Nephron progenitor cell (in vitro differentiated cells): ENCODE measurements around the gene RGS5.

Experiments used
- DNase-seq: peaks from one replicate; pipeline ENCODE4 v3.0.0; 2021
- H3K27ac Mint-ChIP-seq: 2 replicates; pipeline ENCODE4 v1.8.0; 2021; ENCODE audit warnings: mild to moderate bottlenecking, moderate library complexity, mixed read lengths
- H3K27me3 Mint-ChIP-seq: 2 replicates; pipeline ENCODE4 v1.8.0; 2021; ENCODE audit warnings: mild to moderate bottlenecking, low read depth, mixed read lengths; ENCODE audit not compliant: poor library complexity
- H3K36me3 Mint-ChIP-seq: 2 replicates; pipeline ENCODE4 v1.8.0; 2021; ENCODE audit warnings: low read depth, mixed read lengths
- H3K4me1 Mint-ChIP-seq: 2 replicates; pipeline ENCODE4 v1.8.0; 2021; ENCODE audit warnings: mixed read lengths
- H3K4me3 Mint-ChIP-seq: 2 replicates; pipeline ENCODE4 v1.8.0; 2021; ENCODE audit warnings: mild to moderate bottlenecking, moderate library complexity, mixed read lengths
- H3K9me3 Mint-ChIP-seq: 2 replicates; pipeline ENCODE4 v1.8.0; 2021; ENCODE audit warnings: mild to moderate bottlenecking, moderate library complexity, mixed read lengths
- TF ChIP-seq, protein P1 (sequence below): fragments of 200-600 bp; sonication (generic); IDR thresholded peaks from 2 replicates; pipeline ENCODE4 v1.5.0; 2021; ENCODE audit warnings: antibody characterized with exemption

The RGS5 gene

DNA sequence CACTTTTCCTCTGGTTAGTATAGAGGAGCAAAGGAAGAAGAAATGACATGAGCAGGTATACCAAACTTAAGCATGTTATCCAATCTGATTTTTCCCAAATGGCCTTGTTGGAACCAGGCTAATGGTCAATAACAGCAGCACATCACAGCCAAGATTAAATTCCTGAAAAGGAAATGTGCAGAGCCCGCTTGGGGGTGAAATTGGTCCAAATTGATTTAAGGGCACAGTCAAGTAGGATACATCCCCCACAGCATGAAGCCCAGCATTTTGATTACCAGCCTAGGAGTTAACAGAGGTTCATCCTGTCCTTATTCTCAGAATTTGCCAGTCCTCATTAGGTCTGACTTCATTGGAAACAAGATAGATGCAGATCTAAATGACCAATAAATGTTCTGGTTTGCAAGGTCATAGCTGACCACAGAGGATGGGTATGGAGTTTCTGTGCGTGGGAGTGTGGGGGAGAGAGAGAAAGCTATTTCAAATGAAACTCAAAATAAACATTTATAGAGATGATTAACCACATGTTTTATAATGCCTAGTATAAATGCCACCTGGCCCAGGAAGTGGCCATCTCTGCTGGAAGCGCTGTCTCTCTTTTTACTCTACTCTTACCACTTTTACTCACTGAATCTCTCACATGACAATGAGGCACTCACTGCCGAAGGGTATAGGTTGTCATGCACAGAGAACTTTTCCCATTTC lies 38.7 kb downstream of the RGS5 start:
- H3K9me3 Mint-ChIP-seq = peaks cover 2% of the 10 kb centered on the region

DNA sequence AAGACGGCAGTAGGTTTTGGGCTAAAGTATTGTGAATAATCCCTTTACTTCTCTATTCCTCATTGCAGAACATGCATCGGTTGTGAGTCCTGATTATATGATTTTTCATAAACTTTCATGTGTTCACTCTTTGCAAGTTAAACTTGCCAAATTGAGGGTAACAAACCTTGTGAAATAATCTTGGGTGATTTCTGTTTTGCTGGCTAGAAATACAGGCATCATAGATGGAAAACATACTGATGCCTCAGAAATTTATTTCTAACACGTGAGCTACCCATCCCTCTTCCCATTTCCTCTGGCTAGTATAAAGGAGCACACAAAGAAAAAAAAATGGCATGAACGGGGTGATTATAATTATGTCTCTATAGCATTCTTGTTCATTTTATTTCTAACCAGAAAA lies 39.6 kb downstream of the RGS5 start:
- peaks cover 20% of the 10 kb centered on the region for H3K4me1 Mint-ChIP-seq
- DNase-seq = no peak
- TF ChIP-seq, protein P1, sequence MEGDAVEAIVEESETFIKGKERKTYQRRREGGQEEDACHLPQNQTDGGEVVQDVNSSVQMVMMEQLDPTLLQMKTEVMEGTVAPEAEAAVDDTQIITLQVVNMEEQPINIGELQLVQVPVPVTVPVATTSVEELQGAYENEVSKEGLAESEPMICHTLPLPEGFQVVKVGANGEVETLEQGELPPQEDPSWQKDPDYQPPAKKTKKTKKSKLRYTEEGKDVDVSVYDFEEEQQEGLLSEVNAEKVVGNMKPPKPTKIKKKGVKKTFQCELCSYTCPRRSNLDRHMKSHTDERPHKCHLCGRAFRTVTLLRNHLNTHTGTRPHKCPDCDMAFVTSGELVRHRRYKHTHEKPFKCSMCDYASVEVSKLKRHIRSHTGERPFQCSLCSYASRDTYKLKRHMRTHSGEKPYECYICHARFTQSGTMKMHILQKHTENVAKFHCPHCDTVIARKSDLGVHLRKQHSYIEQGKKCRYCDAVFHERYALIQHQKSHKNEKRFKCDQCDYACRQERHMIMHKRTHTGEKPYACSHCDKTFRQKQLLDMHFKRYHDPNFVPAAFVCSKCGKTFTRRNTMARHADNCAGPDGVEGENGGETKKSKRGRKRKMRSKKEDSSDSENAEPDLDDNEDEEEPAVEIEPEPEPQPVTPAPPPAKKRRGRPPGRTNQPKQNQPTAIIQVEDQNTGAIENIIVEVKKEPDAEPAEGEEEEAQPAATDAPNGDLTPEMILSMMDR = no peak
- peaks cover 9% of the 10 kb centered on the region for H3K9me3 Mint-ChIP-seq
- peaks cover 5% of the 10 kb centered on the region for H3K36me3 Mint-ChIP-seq
- H3K27me3 Mint-ChIP-seq = peaks cover 3% of the 10 kb centered on the region
- no peak overlapping the region for H3K4me3 Mint-ChIP-seq
- no peak overlapping the region for H3K27ac Mint-ChIP-seq

More for the DNA sequence above, 38.7 kb downstream of the RGS5 start:
- Mint-ChIP-seq H3K4me1 (peaks cover 20% of the 10 kb centered on the region), H3K27ac (no peak overlapping the region), H3K4me3 (no peak overlapping the region), H3K27me3 (peaks cover 3% of the 10 kb centered on the region), H3K36me3 (no peaks in the 10 kb centered on the region)
- no peak for DNase-seq
- TF ChIP-seq, protein P1 = no peak

DNA sequence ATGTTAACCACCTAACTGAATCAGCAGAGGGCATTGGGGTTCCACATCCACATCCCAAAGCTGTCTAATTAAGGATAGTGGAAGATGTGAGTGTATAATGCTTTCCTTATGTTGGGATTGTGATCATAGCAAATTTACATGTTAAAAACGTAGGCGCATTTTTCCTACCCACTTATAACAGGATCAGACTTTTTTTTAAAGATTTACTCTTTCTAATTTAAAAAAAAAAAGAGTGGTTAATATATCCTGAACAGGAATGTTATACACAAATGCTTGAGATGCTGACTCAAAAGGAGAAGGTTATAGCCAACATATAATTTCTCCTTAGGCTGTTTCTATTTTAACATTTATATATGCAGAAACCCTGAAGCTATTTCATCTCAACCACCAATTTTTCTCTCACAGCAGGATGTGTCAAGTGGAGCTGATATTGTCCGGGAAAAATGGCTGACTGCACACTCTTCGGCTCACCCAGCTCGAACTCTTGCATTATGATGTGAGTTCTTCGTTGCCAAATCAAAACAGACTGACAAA lies 40.3 kb downstream of the RGS5 start:
- H3K9me3 Mint-ChIP-seq = peaks cover 16% of the 10 kb centered on the region
- TF ChIP-seq, protein P1 = no peak
- H3K36me3 Mint-ChIP-seq = peaks cover 10% of the 10 kb centered on the region
- no peak overlapping the region for H3K4me3 Mint-ChIP-seq
- H3K27me3 Mint-ChIP-seq = peaks cover 3% of the 10 kb centered on the region
- peaks cover 20% of the 10 kb centered on the region for H3K4me1 Mint-ChIP-seq
- no peak for DNase-seq
- no peak overlapping the region for H3K27ac Mint-ChIP-seq

DNA sequence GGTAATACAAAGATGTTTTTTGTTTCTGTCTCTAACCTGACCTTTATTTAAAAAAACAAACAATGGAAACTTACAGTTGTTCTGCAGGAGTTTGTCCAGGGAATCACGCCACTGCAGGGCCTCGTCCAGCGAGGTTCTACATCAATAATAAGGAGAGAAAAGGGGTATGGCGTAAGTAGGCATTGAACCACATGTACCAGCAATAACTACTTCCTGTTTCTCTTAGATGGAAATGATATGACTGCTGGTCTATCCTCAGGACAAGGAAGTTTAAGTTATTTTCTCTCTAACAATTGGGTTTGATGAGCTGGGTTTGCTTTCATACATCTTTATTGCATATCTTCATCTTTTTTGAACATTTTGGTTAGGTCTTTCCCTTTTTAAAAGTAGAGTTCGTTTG lies 40.9 kb downstream of the RGS5 start:
- H3K27me3 Mint-ChIP-seq = peaks cover 3% of the 10 kb centered on the region
- H3K27ac Mint-ChIP-seq = no peak overlapping the region
- TF ChIP-seq, protein P1 = no peak
- H3K9me3 Mint-ChIP-seq = peaks cover 18% of the 10 kb centered on the region
- H3K36me3 Mint-ChIP-seq = peaks cover 10% of the 10 kb centered on the region
- peaks cover 20% of the 10 kb centered on the region for H3K4me1 Mint-ChIP-seq
- H3K4me3 Mint-ChIP-seq = no peak overlapping the region
- no peak for DNase-seq

DNA sequence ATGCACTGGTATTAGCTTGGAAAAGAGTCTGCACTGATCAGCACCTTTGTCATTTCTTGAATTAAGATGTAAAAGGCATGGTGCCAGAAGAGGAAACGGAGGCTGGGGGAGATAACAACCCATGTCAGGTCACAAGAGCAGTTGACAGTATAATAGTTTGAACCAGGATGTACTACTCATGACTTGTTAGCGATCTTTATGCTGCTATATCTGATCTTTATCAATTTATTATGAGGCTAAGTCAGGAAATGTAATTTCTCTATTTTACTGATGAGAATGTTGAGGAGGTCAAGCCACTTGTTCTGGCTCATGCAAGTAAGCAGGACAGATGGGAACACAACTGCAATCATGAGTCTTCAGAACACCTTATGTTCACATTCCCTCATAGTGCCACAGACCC lies 41.4 kb downstream of the RGS5 start:
- Mint-ChIP-seq H3K27ac (no peak overlapping the region), H3K9me3 (peaks cover 18% of the 10 kb centered on the region), H3K27me3 (peaks cover 3% of the 10 kb centered on the region), H3K4me3 (no peak overlapping the region), H3K4me1 (peaks cover 17% of the 10 kb centered on the region), H3K36me3 (peaks cover 10% of the 10 kb centered on the region)
- no peak for DNase-seq
- TF ChIP-seq, protein P1 = no peak

DNA sequence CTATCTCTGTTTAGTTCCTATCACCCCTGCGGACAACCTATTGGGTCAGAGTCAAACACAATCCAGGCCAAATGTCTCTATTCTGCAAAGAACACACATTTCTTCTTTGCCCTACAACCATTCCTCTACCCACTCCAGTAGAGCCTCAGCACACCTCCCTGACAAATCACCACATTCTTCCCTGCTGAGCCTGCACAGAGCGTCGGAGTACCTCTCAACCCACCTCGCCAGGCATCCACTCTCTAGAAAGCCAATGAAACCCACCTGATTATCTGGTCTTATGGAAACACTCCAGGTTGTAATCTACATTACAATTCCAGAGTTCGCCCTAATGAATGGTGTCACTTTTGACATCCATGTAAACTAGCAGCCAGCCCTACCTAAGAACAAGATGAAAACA lies 47.1 kb downstream of the RGS5 start:
- Mint-ChIP-seq H3K4me1 (no peaks in the 10 kb centered on the region), H3K27ac (no peak overlapping the region)
- TF ChIP-seq, protein P1 = no peak

More for the DNA sequence above, 47.1 kb downstream of the RGS5 start:
- DNase-seq = no peak
- no peaks in the 10 kb centered on the region for H3K27me3 Mint-ChIP-seq
- peaks cover 18% of the 10 kb centered on the region for H3K9me3 Mint-ChIP-seq
- H3K4me3 Mint-ChIP-seq = no peak overlapping the region
- peaks cover 10% of the 10 kb centered on the region for H3K36me3 Mint-ChIP-seq
